PFSK-1 (cell line): ENCODE data around the gene NRARP.

Experiments used
- FOXP2 ChIP-seq: optimal IDR thresholded peaks from 2 replicates; pipeline ENCODE3; 2011; ENCODE audit warnings: borderline replicate concordance, control low read depth, inconsistent platforms; ENCODE audit not compliant: insufficient read depth; ENCODE audit errors: extremely low read length, extremely low read depth
- POLR2AphosphoS5 ChIP-seq: IDR thresholded peaks from 2 replicates; pipeline ENCODE4 v1.6.1; 2012; ENCODE audit warnings: low read depth, mild to moderate bottlenecking, control low read depth, low read length, moderate library complexity
- REST ChIP-seq, 2 experiments: IDR thresholded peaks; 2 replicates each; pipeline versions ENCODE4 v1.6.1 to v1.8.0; 2011 to 2012; ENCODE audit warnings: low read depth in 2 of 2, low read length in 2 of 2, control low read depth in 1 of 2, inconsistent platforms in 1 of 2, mild to moderate bottlenecking in 1 of 2, moderate library complexity in 1 of 2; ENCODE audit not compliant: insufficient read depth in 1 of 2
- SIN3A ChIP-seq: IDR thresholded peaks from 2 replicates; pipeline ENCODE4 v1.6.1; 2012; ENCODE audit warnings: mild to moderate bottlenecking, low read length, moderate library complexity, borderline replicate concordance; ENCODE audit not compliant: insufficient read depth
- TAF1 ChIP-seq: IDR thresholded peaks from 2 replicates; pipeline ENCODE4 v1.6.1; 2012; ENCODE audit warnings: low read length, control low read depth, borderline replicate concordance; ENCODE audit not compliant: insufficient read depth

Gene NRARP

GRCh38 chr9:137303893-137304382, 1.9 kb upstream of the NRARP start:
- no peak for TF ChIP-seq SIN3A

GRCh38 chr9:137303151-137303892, 1.3 kb upstream of the NRARP start:
- TF ChIP-seq FOXP2: no peak
- TF ChIP-seq REST (IDR thresholded peaks at IDR 0.05; ENCODE audit: insufficient read depth in 1 of 2, low read depth in 2 of 2, low read length in 2 of 2): no peak
- TF ChIP-seq POLR2AphosphoS5: no peak
- no peak for TF ChIP-seq SIN3A
- TF ChIP-seq TAF1: no peak

- TF ChIP-seq POLR2AphosphoS5 (no peak), SIN3A (no peak), FOXP2 (no peak), REST (IDR thresholded peaks at IDR 0.05; ENCODE audit: insufficient read depth in 1 of 2, low read depth in 2 of 2, low read length in 2 of 2) (no peak), TAF1 (no peak)
These were observed 529 bp upstream of the NRARP start for GRCh38 chr9:137302449-137303150.

GRCh38 chr9:137301081-137301947, 757 bp downstream of the NRARP start:
- TF ChIP-seq TAF1 (no peak), POLR2AphosphoS5 (no peak), REST (IDR thresholded peaks at IDR 0.05; ENCODE audit: insufficient read depth in 1 of 2, low read depth in 2 of 2, low read length in 2 of 2) (no peak), SIN3A (no peak), FOXP2 (no peak)

- TF ChIP-seq SIN3A: no peak
- TF ChIP-seq TAF1: no peak
- no peak for TF ChIP-seq POLR2AphosphoS5
- no peak for TF ChIP-seq FOXP2
- TF ChIP-seq REST (IDR thresholded peaks at IDR 0.05; ENCODE audit: insufficient read depth in 1 of 2, low read depth in 2 of 2, low read length in 2 of 2): no peak
These were observed 1.4 kb downstream of the NRARP start for GRCh38 chr9:137300567-137301080.
